ENCODE results near the gene POLR2L. TPM values are rescaled to one million over a fixed set of nuclear protein-coding genes. Genes with fewer than 3 reads are reported as not detected.

POLR2L gene
- total and polyA plus RNA-seq, 12 donors, result 26.2 to 206 (median 109) TPM

DNA sequence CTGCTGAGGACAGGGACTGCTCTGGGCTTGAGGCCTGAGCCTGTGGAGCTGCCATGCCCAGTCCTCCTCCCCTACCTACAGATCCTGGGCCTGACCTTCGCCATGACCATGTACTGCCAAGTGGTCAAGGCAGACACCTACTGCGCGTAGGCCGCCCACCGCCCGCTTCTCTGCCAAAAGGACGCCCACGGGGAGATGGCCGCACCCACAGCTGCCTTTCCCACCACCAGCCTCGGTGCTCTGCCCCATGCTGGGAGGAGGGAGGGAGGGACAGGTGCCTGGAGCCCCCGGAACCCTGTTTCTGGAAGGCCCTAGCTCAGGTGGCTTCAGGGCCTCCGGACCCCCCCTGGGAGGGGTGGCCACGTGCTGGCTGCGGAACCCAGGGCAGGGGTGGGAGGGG lies 24.2 kb upstream of the POLR2L start:
- Histone ChIP-seq H3K27me3 (no peaks in the 10 kb centered on the region), H3K4me1 (replicated peaks in 1 of 2) (peaks cover 0 to 9% of the 10 kb centered on the region in 2 donors), H3K9me3 (replicated peaks in 1 of 3) (no peaks in the 10 kb centered on the region), H3K4me3 (no peak overlapping the region), H3K36me3 (replicated peaks in 1 of 2) (peaks cover 0 to 4% of the 10 kb centered on the region in 2 donors), H3K27ac (no peak overlapping the region)
- 82 to 100% (median 90%) methylated on average over 2 to 14 of the region's 14 CpGs for WGBS, 4 donors
- intact Hi-C loops (cut with DNase I), result no loop called here
- TF ChIP-seq, protein P1, sequence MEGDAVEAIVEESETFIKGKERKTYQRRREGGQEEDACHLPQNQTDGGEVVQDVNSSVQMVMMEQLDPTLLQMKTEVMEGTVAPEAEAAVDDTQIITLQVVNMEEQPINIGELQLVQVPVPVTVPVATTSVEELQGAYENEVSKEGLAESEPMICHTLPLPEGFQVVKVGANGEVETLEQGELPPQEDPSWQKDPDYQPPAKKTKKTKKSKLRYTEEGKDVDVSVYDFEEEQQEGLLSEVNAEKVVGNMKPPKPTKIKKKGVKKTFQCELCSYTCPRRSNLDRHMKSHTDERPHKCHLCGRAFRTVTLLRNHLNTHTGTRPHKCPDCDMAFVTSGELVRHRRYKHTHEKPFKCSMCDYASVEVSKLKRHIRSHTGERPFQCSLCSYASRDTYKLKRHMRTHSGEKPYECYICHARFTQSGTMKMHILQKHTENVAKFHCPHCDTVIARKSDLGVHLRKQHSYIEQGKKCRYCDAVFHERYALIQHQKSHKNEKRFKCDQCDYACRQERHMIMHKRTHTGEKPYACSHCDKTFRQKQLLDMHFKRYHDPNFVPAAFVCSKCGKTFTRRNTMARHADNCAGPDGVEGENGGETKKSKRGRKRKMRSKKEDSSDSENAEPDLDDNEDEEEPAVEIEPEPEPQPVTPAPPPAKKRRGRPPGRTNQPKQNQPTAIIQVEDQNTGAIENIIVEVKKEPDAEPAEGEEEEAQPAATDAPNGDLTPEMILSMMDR (IDR thresholded peaks at IDR 0.05), result no peak
- no peak for TF ChIP-seq POLR2A (IDR thresholded peaks at IDR 0.05)
- DNase-seq, result no peak

DNA sequence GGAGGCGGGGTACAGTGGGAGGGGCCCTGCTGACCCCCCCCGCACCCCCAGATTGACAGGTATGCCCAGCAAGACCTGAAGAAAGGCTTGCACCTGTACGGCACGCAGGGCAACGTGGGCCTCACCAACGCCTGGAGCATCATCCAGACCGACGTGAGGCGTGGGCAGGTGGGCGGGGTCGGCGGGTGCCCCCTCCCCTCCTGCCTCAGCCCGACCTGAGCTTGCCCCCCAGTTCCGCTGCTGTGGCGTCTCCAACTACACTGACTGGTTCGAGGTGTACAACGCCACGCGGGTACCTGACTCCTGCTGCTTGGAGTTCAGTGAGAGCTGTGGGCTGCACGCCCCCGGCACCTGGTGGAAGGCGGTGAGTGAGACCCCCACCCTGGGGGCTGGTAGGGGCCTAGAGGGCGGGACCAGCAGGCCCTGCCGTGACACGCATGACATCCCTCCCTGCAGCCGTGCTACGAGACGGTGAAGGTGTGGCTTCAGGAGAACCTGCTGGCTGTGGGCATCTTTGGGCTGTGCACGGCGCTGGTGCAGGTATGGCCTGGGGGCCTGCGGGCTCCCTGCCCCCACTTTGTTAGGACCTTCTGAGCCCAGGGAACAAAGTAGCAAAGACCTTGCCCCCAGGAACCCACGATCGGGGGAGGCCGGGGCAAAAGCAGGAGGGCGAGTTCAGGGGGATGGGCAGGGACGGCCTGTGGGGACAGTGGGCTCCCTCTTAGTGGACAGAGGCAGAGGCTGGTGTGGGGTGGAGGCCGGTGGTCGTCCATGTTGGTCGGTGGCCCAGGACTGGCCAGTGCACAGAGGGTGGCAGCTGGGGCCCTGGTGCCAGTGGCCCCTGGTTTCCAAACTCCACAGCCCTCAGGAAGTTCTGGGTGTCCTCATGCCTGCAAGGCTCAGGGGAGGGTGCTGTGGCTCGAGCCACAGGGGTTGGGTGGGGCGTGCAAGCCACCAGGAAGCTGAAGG lies 23.4 kb upstream of the POLR2L start:
- no peak overlapping the region for H3K4me3 ChIP-seq
- no peak overlapping the region for H3K27ac ChIP-seq
- intact Hi-C loops (cut with DNase I), result no loop called here
- no peaks in the 10 kb centered on the region for H3K27me3 ChIP-seq
- 74 to 94% (median 86%) methylated on average over 10 to 41 of the region's 41 CpGs for WGBS, 4 donors
- H3K9me3 ChIP-seq (replicated peaks in 1 of 3), result no peaks in the 10 kb centered on the region
- TF ChIP-seq, protein P1 (IDR thresholded peaks at IDR 0.05), result no peak
- no peak for TF ChIP-seq POLR2A (IDR thresholded peaks at IDR 0.05)
- H3K36me3 ChIP-seq (replicated peaks in 1 of 2), result peaks cover 0 to 4% of the 10 kb centered on the region in 2 donors
- DNase-seq, result no peak
- H3K4me1 ChIP-seq (replicated peaks in 1 of 2), result peaks cover 0 to 9% of the 10 kb centered on the region in 2 donors

DNA sequence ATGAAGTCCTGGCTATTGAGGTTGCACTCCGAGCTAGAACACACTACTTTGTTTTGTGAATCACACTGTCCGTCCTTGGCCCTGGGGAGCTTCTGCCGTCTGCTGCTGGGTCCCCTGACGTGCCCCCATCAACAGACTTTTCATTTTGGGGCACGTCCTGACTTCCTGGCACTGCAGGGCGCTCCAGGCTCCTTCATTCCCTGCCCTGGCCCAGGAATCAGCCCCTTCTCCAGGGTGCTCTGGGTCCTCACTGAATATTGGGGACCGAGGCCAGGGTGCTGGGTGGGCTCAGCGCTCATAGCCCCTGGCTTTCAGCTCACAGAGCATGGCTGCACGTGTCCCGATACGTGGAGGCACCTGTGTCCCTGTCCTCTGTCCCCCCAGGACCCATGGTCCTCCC lies 22.6 kb upstream of the POLR2L start:
- no peak for DNase-seq
- Histone ChIP-seq H3K27ac (no peak overlapping the region), H3K36me3 (replicated peaks in 1 of 2) (peaks cover 0 to 4% of the 10 kb centered on the region in 2 donors), H3K9me3 (replicated peaks in 1 of 3) (no peaks in the 10 kb centered on the region), H3K4me1 (replicated peaks in 1 of 2) (peaks cover 0 to 15% of the 10 kb centered on the region in 2 donors), H3K27me3 (no peaks in the 10 kb centered on the region), H3K4me3 (no peak overlapping the region)
- TF ChIP-seq POLR2A (IDR thresholded peaks at IDR 0.05), result no peak
- TF ChIP-seq, protein P1 (IDR thresholded peaks at IDR 0.05), result no peak
- intact Hi-C loops (cut with DNase I), result loop anchor here in 1 of 2 donors (5.0 kb wide), 1 partner anchor 187 kb away; no protein-coding TSS in a partner anchor
- WGBS, 4 donors, result 66 to 89% (median 77%) methylated on average over 5 to 11 of the region's 11 CpGs

DNA sequence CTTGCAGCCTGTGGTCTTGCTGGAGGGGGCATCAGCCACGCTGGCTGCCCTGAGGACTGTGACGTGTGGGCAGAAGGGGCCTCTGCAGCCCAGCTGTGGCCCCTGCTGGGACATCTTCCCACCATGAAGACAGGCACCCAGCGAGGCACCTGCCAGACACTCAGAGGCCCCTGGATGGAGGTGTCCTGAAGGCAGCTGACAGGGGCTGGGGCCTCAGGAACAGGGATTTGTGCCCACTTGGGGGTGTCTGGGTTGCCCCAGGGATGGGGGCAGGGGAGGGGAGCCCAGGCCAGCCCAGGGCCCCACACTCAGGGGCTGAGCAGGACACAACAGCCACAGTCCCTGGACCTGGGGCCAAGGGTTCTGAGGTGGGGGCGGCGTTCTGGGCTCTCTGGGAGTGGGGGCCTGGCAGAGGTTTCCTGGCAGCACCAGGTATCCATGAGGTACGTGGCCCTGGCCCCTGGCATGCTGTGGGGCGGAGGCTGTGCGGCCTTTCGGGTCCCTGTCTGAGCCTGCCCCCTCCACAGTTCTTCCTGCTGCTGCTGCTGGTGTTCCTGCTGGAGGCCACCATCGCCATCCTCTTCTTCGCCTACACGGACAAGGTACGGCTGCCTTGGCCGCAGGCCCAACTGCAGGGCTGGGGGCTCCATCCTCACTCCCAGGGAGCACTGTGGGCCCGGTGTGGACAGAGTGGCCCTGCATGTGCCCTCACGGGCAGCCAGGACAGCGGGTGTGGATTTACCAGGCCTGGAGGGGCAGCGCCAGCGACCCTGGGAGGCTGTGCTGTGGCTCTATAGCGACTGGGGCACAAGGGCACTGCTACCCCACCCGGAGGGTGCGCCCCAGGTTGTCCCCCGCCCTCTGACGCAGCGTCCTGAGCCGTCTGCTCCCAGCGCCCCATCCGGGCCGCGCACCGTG lies 21.8 kb upstream of the POLR2L start:
- Histone ChIP-seq H3K27me3 (no peaks in the 10 kb centered on the region), H3K4me1 (replicated peaks in 1 of 2) (peaks cover 0 to 19% of the 10 kb centered on the region in 2 donors), H3K36me3 (replicated peaks in 1 of 2) (peaks cover 0 to 4% of the 10 kb centered on the region in 2 donors), H3K9me3 (replicated peaks in 1 of 3) (no peaks in the 10 kb centered on the region), H3K4me3 (no peak overlapping the region), H3K27ac (no peak overlapping the region)
- TF ChIP-seq, protein P1 (IDR thresholded peaks at IDR 0.05), result no peak
- no peak for TF ChIP-seq POLR2A (IDR thresholded peaks at IDR 0.05)
- intact Hi-C loops (cut with DNase I), result loop anchor here in 1 of 2 donors (5.0 kb wide), 1 partner anchor 188 kb away; no protein-coding TSS in a partner anchor
- 85 to 93% (median 86%) methylated on average over 11 to 31 of the region's 31 CpGs for WGBS, 4 donors
- no peak for DNase-seq

Measured in adrenal gland (tissue), 12 donors.